NAMALWA (cell line): ENCODE data around the gene DROSHA.
"Not testable (repeated sequence)": the region's sequence is repeated elsewhere in the genome, so short reads cannot be mapped to it uniquely, and the experiment has no call there.

Experiments used
- DNase-seq: peaks from one replicate; pipeline ENCODE4 v3.0.0-alpha.2; 2015; ENCODE audit warnings: low spot score

DROSHA gene

DNA sequence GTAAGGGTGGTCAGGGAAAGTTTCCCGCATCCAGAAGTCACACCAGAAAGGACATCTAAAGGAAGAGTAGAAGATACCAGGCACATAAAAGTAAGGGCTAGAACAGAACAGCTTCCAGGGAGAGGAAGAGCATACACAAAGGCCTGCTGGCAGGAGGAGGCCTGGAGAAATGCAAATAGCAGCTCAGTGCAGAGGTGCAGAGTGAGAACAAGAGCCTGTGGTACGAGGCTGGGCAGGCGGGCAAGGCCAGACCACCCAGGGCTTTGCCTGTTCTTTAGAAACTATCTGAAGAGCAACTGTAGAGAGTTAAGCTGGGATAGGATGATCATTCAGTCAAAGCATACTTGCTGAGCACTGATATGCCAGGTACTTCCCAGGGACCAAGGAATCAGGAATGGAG is 115.3 kb downstream of the DROSHA start:
- DNase-seq, result no peak

- DNase-seq, result no peak
Observed at GRCh38 chr5:31415960-31416359, 115.9 kb downstream of the DROSHA start.

DNA sequence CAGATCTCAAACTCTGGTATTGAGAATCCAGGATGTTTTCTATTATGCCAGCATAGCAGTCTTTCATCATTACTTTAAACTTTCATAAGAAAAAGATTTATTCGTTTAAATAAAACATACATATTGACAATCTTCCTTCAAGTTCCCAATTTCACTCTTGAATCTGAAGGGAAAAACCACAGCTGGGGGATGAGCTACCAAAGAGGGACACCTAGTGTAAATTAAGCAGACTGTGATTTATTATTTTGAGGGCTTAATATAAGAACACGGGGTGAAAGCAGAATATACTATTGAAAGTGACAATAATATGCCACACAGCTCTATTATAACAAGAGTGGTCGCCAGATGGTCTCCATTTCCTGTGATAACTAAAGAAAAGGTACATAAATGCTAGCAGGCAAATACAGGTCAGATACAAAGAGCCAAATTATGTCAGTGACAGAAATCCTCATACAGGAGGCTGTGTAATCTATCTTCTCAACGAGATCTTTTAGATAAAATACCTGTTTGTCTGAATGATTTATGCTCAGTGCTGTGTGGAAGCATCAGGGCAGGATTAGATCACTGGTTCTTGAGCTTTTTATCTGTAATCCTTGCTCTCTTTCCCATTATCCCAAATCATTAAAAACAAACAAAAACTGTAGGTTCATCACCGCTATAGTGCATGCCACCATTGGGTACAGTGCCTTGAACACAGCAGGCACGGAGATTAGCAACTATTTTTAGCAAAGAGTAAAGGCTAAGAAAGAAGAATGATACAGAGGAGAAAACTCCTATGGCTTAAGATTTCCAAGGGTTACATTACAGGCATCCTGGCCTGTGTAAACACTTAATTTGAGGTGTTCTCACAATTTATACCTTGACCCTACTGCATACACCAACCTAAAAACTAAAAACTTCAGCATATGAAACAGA is 116.6 kb downstream of the DROSHA start:
- no peak for DNase-seq

DNA sequence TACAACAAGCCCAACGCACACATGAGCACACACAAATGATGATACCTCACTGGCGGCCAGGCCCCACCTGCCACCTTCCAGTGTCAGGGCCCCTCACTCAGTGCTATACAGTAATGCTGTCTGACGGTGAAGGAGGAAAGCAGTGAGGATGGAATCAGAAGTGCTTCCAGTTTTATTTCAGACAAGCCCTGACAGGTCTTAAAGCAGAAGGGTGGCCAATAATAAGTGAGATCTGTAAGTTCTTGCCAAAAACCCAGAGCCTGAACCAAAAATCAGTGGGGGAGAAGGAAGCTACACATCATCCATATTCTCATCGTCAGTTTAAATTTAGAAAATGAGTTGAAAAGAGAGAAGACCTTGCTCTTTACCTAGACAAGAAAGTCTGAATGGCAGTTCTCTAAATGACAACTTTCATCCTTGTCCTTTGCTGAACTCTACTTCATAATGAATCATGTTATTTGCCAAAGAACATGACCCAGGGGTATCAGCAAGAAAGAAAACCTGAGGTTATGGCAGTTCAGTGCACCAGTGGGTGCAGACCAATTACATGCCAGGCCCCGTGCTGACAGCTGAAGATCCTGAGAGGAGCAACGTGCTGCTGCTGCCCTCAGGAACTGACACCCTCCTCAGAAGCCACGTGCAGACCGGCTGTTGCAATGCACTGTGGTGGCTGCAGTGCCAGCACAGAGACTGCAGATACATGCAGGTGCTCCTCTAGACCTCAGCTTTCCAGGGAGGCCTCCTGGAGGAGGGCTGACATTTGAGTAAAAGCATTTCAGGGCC is 118.7 kb downstream of the DROSHA start:
- no peak for DNase-seq

GRCh38 chr5:31412324-31412723 is 119.6 kb downstream of the DROSHA start:
- no peak for DNase-seq

DNA sequence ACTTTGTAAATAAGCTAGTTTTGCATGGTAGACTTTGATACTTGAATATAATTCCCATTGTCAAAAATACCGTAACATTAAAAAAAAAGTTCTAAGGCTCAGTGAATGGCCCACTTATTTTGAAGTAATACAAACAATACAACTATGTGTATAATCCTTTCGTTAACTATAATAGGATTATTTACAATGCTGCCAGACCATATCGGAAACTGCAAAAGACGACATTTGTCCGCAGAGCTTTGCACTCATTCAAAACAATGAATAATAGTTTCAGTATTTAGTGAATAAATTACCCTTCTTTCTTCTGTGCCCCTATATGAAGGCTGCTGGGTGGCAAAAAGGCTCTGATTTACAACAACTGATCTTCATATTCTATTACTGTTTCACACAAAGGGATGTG is 121.8 kb downstream of the DROSHA start:
- DNase-seq, result no peak

DNA sequence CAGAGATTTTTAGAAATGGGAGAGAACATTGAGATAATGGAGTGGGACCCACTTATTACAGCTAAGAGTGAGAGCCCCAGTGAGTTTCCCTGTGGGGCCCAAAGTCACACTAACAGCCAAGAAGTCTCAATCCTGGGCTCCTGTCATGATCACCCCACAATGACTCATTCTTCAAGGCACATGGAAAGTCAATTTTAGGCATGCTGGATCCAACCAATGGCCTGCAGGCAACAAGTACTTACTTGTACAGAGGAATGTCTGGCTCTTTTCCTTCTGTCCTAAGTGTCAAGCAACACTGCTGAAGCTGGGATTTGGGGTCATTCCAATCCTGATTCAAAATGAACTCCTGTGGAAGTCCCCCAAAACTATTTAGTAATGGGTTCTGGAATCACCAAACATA is 123.1 kb downstream of the DROSHA start:
- DNase-seq, result no peak

GRCh38 chr5:31407921-31408693 is 123.8 kb downstream of the DROSHA start:
- no peak for DNase-seq

DNA sequence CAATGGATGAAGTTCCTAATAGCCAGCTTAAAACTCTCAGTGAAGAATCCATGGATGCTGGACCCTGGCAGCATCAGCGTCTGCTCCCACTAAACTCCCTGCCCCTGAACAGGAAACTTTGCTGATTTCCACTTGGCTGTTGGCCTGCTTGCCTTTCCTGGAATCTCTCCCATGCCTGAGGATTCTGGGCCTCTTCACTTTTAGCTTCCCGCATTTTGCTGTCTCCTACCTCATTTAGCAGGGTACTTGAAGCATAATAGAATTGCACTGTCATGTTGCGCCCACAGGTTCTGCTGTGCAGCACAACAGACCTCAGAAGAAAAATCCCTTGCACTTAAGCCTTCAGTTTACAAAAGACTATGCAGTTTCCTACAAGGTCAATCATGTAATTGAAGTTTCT is 127.6 kb downstream of the DROSHA start:
- DNase-seq, result no peak

GRCh38 chr5:31401691-31402090 is 130.2 kb downstream of the DROSHA start:
- no peak for DNase-seq

GRCh38 chr5:31397926-31398557 is 133.9 kb downstream of the DROSHA start:
- DNase-seq, result no peak

DNA sequence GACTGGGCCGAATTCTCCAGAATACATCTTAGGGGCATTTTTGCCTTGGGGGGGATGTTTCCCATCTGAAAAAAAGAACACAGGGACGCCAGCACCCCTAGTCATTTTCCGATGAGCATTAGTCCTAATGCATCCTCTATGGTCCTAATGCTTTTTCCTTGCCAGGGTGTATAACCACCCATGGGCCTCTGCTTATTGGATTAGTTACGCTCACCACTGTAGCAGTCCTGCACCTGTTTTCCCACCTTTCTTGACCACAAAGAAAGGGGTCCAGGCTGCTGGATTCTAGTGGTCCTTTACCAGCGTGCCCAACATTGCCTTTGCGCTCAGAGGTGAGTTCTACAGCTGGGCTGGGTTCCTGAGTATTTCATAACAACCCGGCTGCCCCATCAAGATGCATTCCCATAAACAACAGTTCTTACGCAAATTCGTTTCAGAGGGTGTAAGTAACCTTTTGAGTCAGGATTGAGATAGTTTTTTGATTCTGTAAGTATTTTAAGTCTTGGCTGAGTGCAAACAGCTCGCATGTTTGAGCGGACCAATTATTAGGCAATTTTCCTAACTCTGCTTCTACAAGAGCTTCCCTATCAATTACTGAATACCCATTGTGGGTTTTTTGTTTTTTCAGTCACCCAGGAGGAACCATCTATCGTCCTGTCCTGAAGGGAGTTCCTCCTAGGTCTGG is 135.1 kb downstream of the DROSHA start:
- no peak for DNase-seq

DNA sequence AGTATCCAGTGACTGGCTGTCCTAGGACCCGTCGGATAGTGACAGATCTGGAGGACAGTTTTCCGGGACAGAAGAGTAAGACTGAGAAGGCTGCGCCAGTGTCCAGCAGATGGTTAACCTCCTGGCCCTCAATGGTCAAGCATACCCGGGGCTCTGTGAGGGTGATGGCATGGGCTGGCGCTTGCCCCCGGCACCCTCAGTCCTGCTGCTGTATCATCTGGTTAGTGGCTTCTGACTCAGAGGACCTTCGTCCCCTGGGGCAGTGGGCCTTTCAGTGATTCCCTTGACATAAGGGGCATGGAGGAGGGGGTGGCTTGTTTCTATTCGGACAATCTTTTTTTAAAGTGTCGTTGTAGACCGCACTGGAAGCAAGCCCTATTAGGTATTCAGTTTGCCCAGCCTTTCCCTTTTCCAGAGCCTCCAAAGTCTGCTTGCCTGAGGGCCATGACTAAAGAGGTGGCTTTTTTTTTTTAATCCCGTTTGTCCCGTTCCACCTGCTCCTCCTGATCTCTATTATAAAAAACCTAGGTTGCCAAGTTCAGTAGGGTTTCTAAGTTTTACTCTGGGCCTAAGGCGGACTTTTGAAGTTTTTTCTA is 136.3 kb downstream of the DROSHA start:
- not testable (repeated sequence) for DNase-seq

DNA sequence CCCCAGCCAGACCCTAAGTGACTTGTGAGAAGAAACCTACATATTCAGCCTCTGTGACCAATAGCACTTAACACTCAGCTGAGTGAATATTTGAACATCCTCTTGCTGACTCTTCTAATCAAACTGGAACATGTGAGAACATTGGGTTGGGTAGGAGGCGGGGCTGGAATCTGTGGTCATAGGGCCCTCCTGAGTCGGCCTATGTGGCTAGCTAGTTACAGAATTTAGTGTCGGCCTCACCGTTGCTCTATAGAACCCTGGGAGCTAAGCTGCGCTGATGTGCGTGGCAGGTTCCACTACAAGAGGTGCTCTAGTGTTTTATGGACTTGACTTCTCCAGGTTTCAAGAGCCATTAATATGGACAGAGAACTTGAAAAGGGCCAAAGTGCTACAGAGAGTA is 138.8 kb downstream of the DROSHA start:
- no peak for DNase-seq

- DNase-seq, result no peak
Observed at GRCh38 chr5:31392061-31392460, 139.8 kb downstream of the DROSHA start.

- no peak for DNase-seq
Observed at GRCh38 chr5:31390256-31390655, 141.6 kb downstream of the DROSHA start.

DNA sequence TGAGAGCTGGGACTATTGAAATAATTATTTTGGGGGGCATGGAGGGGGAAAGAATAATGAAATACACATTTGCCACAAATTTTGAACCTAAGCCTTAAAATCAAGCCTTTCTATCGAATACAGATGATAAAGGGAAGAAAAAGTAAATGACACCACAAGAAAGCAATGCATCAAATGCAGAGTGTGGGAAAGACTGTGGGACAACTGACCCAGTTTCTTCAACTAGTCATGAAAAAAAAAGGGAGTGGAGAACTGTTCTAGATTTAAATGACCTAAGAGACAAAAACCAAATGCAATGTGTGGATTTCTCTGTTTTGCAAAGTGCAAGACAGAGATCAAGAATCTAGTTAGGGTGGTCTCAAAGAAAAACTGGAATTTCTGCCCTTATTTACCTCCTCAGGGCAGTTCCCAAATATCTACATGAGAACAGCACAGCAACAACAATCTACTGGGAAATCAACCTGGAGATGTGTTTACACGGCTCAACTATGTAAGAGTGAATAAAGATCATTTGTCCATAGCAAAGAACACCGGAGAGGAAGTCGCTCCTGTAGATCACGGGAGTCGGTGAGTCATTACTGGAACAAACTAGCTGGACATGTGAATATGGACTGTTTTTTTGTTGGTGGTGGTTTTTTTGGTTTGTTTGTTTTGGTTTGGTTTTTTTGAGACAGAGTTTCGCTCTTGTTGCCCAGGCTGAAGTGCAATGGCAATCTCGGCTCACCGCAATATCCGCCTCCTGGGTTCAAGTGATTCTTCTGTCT is 145.9 kb downstream of the DROSHA start:
- no peak for DNase-seq

DNA sequence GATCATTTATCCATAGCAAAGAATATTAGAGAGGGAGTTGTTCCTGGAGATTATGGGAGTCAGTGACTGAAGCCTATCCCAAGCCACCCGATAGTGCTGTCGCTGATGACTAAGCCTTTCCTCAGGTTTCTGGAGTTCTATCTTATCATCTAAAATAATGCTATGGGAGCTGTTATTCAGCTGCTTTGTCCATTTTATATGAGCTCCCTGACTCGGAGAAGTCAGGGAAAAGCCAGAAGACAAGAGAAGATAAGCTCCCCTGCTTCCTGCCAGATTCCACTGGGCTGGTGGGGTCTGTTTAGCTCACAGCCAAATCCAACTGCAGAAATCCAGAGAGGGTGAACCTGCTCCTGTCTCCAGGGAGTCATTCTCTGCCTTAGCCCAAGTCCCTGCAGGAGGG is 148.2 kb downstream of the DROSHA start:
- no peak for DNase-seq

GRCh38 chr5:31382051-31382878 is 149.6 kb downstream of the DROSHA start:
- no peak for DNase-seq
